ENCODE results near the gene ZSCAN12.

The ZSCAN12 gene

DNA sequence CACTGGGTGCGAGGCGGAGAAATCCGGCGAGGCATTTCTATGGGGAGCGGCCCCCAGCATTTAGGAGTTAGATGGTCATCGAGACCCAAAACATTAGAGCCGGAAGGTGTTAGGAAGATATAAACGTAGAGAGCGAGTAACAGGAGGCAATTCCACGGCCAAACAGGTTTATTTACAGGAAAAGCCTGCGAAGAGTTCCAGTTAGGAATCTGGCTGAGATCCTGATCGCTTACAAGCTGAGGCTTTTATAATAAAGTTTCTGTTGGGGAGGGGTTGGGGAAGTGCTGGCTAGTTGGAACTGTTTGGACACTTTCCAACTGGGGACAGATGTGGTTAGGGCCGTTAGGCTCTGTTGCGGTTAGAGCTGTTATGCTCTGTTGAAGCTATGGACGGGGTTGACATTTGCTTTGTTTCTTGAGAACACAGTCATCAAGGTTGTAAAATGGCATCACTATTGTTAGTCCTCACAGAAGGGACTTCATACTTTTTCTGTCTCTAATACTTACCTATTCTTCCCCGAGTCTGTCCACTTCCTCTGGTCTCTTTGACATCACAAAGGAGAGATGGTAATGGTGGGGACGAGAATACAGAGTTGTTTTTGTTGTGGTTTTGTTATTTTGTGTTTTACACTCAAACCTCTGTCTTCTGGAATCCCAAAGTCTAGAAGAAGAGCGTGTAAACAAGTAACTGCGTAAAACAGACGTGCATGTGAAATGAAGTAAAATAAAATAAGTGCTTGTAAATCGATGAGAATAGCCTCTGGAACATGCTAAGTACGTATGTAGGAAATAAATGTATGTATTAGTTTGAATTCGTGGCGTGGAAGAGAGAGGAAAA, 63.0 kb downstream of the ZSCAN12 start:
- peak; percentile 48 for DNase-seq
- in situ Hi-C loops (cut with HindIII; ENCODE audit: low pct_ligation_motif_present, low pct_unique_long_range_greater_than_20kb, low sequenced_read_pairs), result no loop called here

DNA sequence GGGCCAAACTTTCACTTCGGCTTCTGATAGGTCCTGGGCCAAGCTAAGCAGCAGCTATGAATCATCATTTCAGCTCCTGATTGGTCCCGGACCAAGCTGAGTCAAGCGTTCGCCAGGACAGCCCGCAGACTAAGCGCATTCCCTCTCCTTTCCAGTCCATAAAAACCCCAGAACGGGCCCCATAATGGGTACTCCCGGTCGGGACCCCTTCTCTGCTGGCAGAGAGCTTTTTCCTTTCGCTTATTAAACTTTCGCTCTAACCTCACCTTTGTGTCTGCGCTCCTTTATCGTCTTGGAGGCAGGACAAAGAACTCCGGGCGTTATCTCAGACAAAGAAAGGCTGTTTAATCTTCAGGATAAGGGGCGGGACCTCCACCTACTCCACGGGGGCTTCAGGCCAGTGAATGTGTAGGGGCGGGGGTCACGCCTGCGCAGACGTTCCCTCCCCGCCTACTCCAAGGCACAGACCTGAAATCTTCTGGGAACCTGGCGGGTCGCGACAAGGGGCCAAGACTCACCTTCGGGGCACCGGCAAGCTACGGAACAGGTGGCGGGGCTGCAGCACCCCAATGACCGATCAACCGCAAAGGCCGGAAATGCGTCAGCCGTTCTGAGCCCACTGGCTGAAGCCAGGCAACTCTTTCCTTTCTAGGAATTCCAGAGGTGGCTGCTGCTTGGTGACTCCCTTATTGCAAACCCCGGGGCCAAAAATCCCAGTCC, 63.8 kb downstream of the ZSCAN12 start, which contains the start of gene ZSCAN31:
Gene ZSCAN31 (minus strand): TSS at position 585 of the 720 bp plus-strand sequence. CDS start 6,465 bp downstream, outside the sequence.
- in situ Hi-C loops (cut with HindIII; ENCODE audit: low pct_ligation_motif_present, low pct_unique_long_range_greater_than_20kb, low sequenced_read_pairs), result no loop called here
- DNase-seq, result peak; percentile 96

DNA sequence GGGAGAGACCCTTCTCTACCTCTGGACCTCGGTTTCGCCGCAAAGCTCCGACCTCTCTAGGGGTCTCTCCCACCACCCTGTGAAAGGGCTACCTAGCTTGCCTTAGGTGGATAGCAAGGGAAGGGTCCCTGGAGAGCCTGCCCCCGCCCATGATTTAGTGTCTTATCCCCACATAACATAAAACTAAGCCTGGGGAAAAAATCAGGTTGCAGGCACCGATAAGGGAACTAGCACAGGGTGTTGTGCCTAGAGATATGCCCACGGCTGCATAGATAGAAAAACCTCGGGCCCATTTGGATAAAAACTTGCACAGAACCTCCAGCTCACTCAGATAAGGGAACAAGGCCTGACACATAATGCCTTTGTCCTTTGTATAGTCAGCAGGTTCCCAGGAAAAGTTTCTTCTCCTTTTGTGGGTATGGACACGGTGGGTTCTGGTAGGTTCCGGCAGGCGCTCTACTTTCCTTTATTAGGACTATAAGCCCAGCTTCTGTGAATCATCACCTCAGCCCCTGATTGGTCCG, 64.4 kb downstream of the ZSCAN12 start:
- no peak for DNase-seq
- in situ Hi-C loops (cut with HindIII; ENCODE audit: low pct_ligation_motif_present, low pct_unique_long_range_greater_than_20kb, low sequenced_read_pairs), result no loop called here

DNA sequence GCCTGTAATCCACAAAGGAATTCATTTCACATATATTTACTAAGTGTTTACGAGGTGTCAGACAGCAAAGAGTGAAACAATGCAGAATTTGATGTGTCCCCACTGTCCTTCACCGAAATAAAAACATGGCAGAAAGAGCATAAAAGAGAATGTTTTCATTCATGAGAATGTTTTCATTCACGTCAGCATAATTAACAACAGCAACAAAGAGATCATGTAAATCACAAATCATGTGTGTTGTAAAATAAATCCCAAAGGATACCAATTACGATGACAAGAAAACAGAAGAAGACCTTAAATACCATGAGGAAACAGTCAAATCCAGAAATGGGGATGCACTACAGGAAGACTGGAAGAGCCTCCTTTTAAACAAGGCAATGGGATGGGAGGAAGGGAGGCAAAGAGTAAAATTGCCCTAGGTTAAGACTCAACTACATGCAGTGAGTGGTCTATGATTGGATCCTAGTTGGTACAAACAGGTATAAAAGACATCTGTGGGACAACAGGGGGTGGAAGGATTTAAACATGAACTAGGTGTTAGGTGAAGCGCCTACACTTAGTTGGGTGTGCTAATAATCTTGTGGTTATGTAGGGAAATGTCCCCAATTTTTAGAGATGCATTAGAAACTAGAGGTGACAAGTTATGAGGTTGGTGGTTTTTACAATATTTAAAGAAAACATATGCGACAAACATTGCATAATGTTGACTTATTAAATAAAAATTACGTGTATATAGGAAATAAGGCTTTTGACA, 65.1 kb downstream of the ZSCAN12 start:
- no peak for DNase-seq
- in situ Hi-C loops (cut with HindIII; ENCODE audit: low pct_ligation_motif_present, low pct_unique_long_range_greater_than_20kb, low sequenced_read_pairs), result no loop called here

DNA sequence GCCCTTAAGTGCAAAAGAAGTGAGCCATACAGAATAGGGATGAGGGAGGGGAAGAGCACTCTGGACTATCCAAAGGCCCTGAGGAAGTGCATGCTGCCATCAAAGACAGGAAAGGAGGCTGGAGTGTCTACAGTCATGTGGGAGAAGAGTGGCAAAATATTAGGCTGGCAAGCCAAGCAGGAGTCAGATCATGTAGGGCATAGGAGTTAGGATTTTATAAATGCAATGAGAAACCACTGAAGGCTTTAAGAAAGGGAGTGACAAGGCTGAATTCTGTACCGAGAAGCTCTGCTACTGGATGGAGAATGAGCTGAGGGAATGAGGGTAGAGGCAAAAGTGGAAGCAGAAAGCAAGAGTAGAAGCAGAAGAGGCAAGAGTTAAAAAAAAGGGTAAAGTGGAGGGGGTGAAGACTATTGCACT, 65.9 kb downstream of the ZSCAN12 start:
- no peak for DNase-seq
- in situ Hi-C loops (cut with HindIII; ENCODE audit: low pct_ligation_motif_present, low pct_unique_long_range_greater_than_20kb, low sequenced_read_pairs), result no loop called here

DNA sequence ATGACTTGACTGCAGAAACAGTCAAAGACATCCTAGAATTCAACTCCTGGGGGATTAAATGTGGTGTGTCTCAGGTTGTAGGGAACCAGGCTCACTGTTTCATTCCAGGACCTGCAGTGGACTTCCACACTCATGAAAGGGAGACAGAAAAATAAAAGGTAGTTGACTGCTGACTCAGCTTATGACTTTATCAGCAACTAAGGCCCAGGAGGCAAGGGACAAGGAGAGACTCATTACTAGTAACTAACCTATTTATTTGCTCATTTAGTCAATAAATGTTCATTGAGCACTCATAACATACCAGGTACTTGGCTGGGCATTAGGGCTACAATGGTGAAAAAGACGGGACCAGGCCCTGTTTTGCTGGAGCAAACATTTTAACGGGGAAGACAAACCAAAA, 66.5 kb downstream of the ZSCAN12 start:
- DNase-seq, result no peak
- in situ Hi-C loops (cut with HindIII; ENCODE audit: low pct_ligation_motif_present, low pct_unique_long_range_greater_than_20kb, low sequenced_read_pairs), result no loop called here

DNA sequence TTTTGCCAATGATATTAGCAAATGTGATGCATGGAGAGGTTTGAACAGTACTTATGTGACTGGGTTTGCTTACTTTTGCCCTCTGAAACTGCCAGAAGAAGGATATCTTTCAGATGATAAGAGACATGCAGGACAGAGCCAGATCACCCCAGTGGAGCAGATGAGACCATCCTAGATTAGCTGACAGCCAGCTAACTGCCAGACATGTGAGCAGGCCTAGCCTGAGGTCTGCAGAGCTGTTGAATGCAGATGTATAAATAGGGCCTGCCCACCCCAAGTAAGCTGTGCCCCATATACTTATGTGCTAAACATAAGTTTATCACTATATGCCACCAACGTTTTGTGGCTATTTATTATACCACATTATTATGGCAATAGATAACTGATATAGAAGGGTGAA, 69.5 kb downstream of the ZSCAN12 start:
- no peak for DNase-seq
- in situ Hi-C loops (cut with HindIII; ENCODE audit: low pct_ligation_motif_present, low pct_unique_long_range_greater_than_20kb, low sequenced_read_pairs), result no loop called here
